ENCODE data around the gene EZH2.

The EZH2 gene

DNA sequence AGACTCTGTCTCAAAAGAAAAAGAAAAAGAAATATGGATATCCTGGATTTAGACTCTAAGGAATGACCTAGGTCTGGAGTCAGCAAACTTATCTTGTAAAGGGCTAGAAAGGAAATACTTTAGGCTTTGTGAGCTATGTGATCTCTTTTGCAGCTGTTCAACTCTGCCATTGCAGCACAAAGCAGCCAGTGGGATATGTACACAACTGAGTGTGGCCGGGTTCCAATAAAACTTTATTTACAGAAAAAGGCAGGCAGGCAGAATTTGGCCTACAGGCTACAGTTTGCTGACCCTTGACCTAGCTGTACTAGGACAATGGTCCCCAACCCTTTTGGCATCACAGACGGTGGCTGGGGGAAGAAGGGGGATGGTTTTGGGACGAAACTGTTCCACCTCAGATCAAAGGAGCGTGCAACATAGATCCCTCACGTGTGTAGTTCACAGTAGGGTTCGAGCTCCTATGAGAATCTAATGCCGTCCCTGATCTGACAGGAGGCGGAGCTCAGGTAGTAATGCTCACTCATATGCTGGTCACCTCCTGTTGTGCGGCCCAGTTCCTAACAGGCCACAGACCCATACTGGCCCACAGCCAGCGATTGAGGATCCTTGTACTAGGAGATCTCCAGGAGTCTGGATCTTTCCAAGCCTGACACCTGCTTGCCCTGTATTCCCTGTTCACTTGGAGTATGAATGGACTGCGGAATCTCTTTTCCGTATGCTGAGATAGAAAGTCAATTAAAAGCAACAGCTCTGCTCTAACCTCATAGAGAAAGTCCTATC lies 122.4 kb downstream of the EZH2 start:
- no peak for DNase-seq
